NCI-H2227 (cell line): ENCODE data around the gene PNMA3.
"Not testable (repeated sequence)": the region's sequence is repeated elsewhere in the genome, so short reads cannot be mapped to it uniquely, and the experiment has no call there.

Source experiments
- DNase-seq: peaks from one replicate; lab custom pipeline; 2025; ENCODE audit not compliant: unreplicated experiment; lab: John Stamatoyannopoulos, UW

PNMA3 gene

GRCh38 chrX:153055871-153056749 is at the start of gene PNMA3:
TSS of gene PNMA3 (plus strand) at chrX:153056470. CDS start at chrX:153057056, 586 bp downstream.
- peak; percentile 56 for DNase-seq

- not testable (repeated sequence) for DNase-seq
Measured at GRCh38 chrX:153017174-153017573, 39.1 kb upstream of the PNMA3 start.

- no peak for DNase-seq
Measured at GRCh38 chrX:153019166-153019565, 37.1 kb upstream of the PNMA3 start.

- not testable (repeated sequence) for DNase-seq
Measured at GRCh38 chrX:153026501-153026900, 29.8 kb upstream of the PNMA3 start.

- DNase-seq = not testable (repeated sequence)
Measured at GRCh38 chrX:153028487-153028886, 27.8 kb upstream of the PNMA3 start.

- DNase-seq = no peak
Measured at GRCh38 chrX:153029162-153029561, 27.1 kb upstream of the PNMA3 start.

GRCh38 chrX:153029875-153030274 is 26.4 kb upstream of the PNMA3 start:
- DNase-seq = no peak

- DNase-seq = no peak
Measured at GRCh38 chrX:153030801-153031200, 25.5 kb upstream of the PNMA3 start.

- DNase-seq = peak; percentile 70
Measured at GRCh38 chrX:153032397-153033118, 23.7 kb upstream of the PNMA3 start.

GRCh38 chrX:153049093-153049492 is 7.2 kb upstream of the PNMA3 start:
- no peak for DNase-seq

GRCh38 chrX:153052534-153052933 is 3.7 kb upstream of the PNMA3 start:
- no peak for DNase-seq

- DNase-seq = no peak
Measured at GRCh38 chrX:153057281-153057680, 1.0 kb downstream of the PNMA3 start.

- no peak for DNase-seq
Measured at GRCh38 chrX:153059191-153060094, 3.2 kb downstream of the PNMA3 start.

GRCh38 chrX:153060095-153060445 is 3.8 kb downstream of the PNMA3 start:
- DNase-seq = no peak

- DNase-seq = no peak
Measured at GRCh38 chrX:153061732-153062131, 5.5 kb downstream of the PNMA3 start.

GRCh38 chrX:153063315-153063714 is 7.0 kb downstream of the PNMA3 start:
- no peak for DNase-seq

- DNase-seq = no peak
Measured at GRCh38 chrX:153064061-153064460, 7.8 kb downstream of the PNMA3 start.

- no peak for DNase-seq
Measured at GRCh38 chrX:153065389-153065788, 9.1 kb downstream of the PNMA3 start.

- DNase-seq = not testable (repeated sequence)
Measured at GRCh38 chrX:153066402-153066801, 10.1 kb downstream of the PNMA3 start.

GRCh38 chrX:153071909-153072583 is 15.8 kb downstream of the PNMA3 start, which contains the start of gene PNMA6A:
TSS of gene PNMA6A (plus strand) at chrX:153072454. CDS start at chrX:153073063, 609 bp downstream.
- not testable (repeated sequence) for DNase-seq
